Gastrocnemius medialis (tissue), 4 donors: Measurements from ENCODE around the gene SRRM5. TPM values are rescaled to one million over a fixed set of nuclear protein-coding genes. Genes with fewer than 3 reads are reported as not detected.
"Not testable (repeated sequence)": the region's sequence is repeated elsewhere in the genome, so short reads cannot be mapped to it uniquely, and the experiment has no call there.

Experiments used
- ATAC-seq, 2 donors: fragments of 150-250 bp; one replicate each; pipeline ENCODE4 v1.9.1; 2016
- DNase-seq, 2 donors: peaks; one replicate each; pipeline ENCODE4 v3.0.0-alpha.2; 2019
- H3K27ac ChIP-seq, 4 donors: fragments of 200-600 bp; sonication (generic); 1 replicate in 1 of 4; 2 replicates in 3 of 4; pipeline ENCODE4 v1.5.1; 2016 to 2018; ENCODE audit warnings: mild to moderate bottlenecking in 2 of 4, moderate library complexity in 1 of 4
- H3K27me3 ChIP-seq, 3 donors: fragments of 200-600 bp; sonication (generic) in 2 of 3; 1 replicate in 1 of 3; 2 replicates in 2 of 3; pipeline versions ENCODE4 v1.5.1 to v1.6.0; 2016 to 2019; ENCODE audit warnings: mild to moderate bottlenecking in 1 of 3, moderate library complexity in 1 of 3
- H3K36me3 ChIP-seq, 2 donors: fragments of 200-600 bp; sonication (generic) in 1 of 2; one replicate each; pipeline ENCODE4 v1.5.1; 2017 to 2018
- H3K4me1 ChIP-seq, 2 donors: fragments of 200-600 bp; sonication (generic) in 1 of 2; one replicate each; pipeline ENCODE4 v1.5.1; 2016 to 2017; ENCODE audit warnings: mild to moderate bottlenecking in 2 of 2
- H3K4me3 ChIP-seq, 4 donors: fragments of 200-600 bp; sonication (generic) in 3 of 4; 1 replicate in 1 of 4; 2 replicates in 3 of 4; pipeline ENCODE4 v1.5.1; 2016 to 2019; ENCODE audit warnings: mild to moderate bottlenecking in 2 of 4
- H3K9me3 ChIP-seq, 3 donors: fragments of 200-600 bp; sonication (generic) in 2 of 3; 1 replicate in 1 of 3; 2 replicates in 2 of 3; pipeline ENCODE4 v1.5.1; 2016 to 2019
- POLR2A ChIP-seq, 2 donors: fragments of 450-650 bp; IDR thresholded peaks; one replicate each; pipeline ENCODE4 v1.6.1; 2017; ENCODE audit warnings: antibody characterized with exemption in 2 of 2, mild to moderate bottlenecking in 2 of 2, moderate library complexity in 2 of 2
- in situ Hi-C, 4 donors: fragments of 200-750 bp; cut with MboI; loops; one replicate each; pipeline versions ENCODE4 v1.15.0 to v1.8.0; 2017; ENCODE audit warnings: low sequenced_read_pairs in 4 of 4
- intact Hi-C: fragments of 100-400 bp; cut with DNase I; formaldehyde crosslinking; loops from one replicate; pipeline ENCODE4 v1.15.1; 2023; ENCODE audit warnings: low total_unique reads
- total RNA-seq, 4 donors: library from RNA; depleted of rRNA; stranded (reverse); fragments of >200 nt; gene quantifications; one replicate each; pipeline versions ENCODE4 v1.1.0 to v1.2.3, GENCODE V29; 2016
- TF ChIP-seq, protein P1 (sequence below), 5 experiments: fragments of 450-650 bp in 3 of 5; fragments of 200-600 bp in 2 of 5; sonication (generic) in 2 of 5; IDR thresholded peaks in 4 of 5; conservative IDR thresholded peaks in 1 of 5; 1 replicate in 4 of 5; 2 replicates in 1 of 5; pipeline ENCODE4 v1.5.1; 2016 to 2019; ENCODE audit warnings: antibody characterized with exemption in 5 of 5, mild to moderate bottlenecking in 3 of 5, moderate library complexity in 3 of 5

The SRRM5 gene
- total RNA-seq, 4 donors from 2014 or later = 0.09 to 0.49 (median 0.25) TPM; not detected in 1

DNA sequence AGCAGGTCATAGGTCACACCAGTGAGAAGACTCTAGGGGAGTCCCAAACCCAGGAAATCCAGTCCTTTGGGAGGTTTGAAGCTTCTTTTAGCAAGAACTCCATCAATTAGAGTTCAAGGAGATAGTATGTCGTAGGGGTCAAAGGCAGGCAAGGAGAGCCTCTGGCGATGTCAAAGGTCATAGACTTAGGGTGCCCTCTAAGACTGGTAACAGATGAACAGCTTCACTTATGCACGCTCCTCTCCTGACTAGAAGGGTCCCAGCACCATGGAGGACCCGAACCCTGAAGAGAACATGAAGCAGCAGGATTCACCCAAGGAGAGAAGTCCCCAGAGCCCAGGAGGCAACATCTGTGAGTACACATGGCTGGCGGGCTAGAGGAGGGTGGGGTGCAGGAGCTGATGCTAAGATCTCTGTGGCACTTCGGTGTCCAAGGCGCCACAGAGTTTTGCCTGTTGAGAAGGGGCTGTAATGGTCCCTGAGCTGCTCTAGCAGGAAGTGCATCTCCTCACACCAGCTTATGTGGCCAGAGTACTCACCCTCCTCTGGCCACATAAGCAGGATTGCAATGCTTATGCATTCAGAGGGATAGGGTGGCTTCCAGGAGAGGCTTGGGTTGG is 14.9 kb upstream of the SRRM5 start:
- no peaks in the 10 kb centered on the region for H3K9me3 ChIP-seq
- peak overlapping the region; percentile 93 to 98 (median 96) for H3K27ac ChIP-seq
- peaks cover 0 to 54% of the 10 kb centered on the region in 2 donors for H3K36me3 ChIP-seq
- H3K27me3 ChIP-seq = no peaks in the 10 kb centered on the region
- in situ Hi-C loops = no loop called here
- intact Hi-C loops = loop anchor here (1.0 to 2.0 kb wide), 5 partner anchors 22 to 158 kb away; partner anchors contain the start of genes PINLYP, XRCC1, ZNF428 and ZNF575
- no peak for TF ChIP-seq POLR2A (IDR thresholded peaks at IDR 0.05)
- TF ChIP-seq, protein P1, sequence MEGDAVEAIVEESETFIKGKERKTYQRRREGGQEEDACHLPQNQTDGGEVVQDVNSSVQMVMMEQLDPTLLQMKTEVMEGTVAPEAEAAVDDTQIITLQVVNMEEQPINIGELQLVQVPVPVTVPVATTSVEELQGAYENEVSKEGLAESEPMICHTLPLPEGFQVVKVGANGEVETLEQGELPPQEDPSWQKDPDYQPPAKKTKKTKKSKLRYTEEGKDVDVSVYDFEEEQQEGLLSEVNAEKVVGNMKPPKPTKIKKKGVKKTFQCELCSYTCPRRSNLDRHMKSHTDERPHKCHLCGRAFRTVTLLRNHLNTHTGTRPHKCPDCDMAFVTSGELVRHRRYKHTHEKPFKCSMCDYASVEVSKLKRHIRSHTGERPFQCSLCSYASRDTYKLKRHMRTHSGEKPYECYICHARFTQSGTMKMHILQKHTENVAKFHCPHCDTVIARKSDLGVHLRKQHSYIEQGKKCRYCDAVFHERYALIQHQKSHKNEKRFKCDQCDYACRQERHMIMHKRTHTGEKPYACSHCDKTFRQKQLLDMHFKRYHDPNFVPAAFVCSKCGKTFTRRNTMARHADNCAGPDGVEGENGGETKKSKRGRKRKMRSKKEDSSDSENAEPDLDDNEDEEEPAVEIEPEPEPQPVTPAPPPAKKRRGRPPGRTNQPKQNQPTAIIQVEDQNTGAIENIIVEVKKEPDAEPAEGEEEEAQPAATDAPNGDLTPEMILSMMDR (IDR thresholded peaks at IDR 0.05 in 4 of 5, conservative IDR thresholded peaks at IDR 0.05 in 1 of 5) = no peak
- H3K4me1 ChIP-seq = peaks cover 27 to 34% of the 10 kb centered on the region in 2 donors
- ATAC-seq (no peak), DNase-seq (no peak)
- H3K4me3 ChIP-seq = peak overlapping the region; percentile 62 to 75 (median 68)

DNA sequence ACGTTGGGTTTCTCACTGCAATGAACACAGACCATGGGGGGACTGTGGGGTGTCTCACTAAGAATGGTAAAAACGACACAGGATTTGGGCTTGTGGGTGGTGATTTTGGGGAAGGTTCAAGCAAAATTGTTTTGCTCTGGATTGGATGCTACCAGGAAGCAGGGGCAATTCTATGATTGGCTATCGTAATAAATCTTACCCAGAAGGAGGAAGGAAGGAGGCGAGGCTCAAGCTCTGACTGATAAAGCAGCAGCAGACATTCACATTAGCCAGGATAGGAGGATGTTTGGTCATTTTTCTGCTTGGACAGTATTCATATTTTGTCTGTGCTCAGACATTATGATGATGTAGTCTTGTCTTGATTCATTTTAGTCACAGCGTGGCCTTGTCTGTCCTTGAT is 14.0 kb upstream of the SRRM5 start:
- DNase-seq (no peak), ATAC-seq (no peak)
- intact Hi-C loops (loop anchor here (2.0 kb wide), 1 partner anchor 55 kb away; no protein-coding TSS in a partner anchor), in situ Hi-C loops (no loop called here)
- Histone ChIP-seq H3K27ac (peak overlapping the region in 2 of 4 donors; percentile 96), H3K4me1 (peaks cover 27 to 34% of the 10 kb centered on the region in 2 donors), H3K4me3 (peak overlapping the region in 2 of 4 donors; percentile 62 to 75), H3K27me3 (no peaks in the 10 kb centered on the region), H3K9me3 (no peaks in the 10 kb centered on the region), H3K36me3 (peaks cover 0 to 54% of the 10 kb centered on the region in 2 donors)
- TF ChIP-seq POLR2A (IDR thresholded peaks at IDR 0.05) = no peak
- TF ChIP-seq, protein P1 (IDR thresholded peaks at IDR 0.05 in 4 of 5, conservative IDR thresholded peaks at IDR 0.05 in 1 of 5) = no peak

DNA sequence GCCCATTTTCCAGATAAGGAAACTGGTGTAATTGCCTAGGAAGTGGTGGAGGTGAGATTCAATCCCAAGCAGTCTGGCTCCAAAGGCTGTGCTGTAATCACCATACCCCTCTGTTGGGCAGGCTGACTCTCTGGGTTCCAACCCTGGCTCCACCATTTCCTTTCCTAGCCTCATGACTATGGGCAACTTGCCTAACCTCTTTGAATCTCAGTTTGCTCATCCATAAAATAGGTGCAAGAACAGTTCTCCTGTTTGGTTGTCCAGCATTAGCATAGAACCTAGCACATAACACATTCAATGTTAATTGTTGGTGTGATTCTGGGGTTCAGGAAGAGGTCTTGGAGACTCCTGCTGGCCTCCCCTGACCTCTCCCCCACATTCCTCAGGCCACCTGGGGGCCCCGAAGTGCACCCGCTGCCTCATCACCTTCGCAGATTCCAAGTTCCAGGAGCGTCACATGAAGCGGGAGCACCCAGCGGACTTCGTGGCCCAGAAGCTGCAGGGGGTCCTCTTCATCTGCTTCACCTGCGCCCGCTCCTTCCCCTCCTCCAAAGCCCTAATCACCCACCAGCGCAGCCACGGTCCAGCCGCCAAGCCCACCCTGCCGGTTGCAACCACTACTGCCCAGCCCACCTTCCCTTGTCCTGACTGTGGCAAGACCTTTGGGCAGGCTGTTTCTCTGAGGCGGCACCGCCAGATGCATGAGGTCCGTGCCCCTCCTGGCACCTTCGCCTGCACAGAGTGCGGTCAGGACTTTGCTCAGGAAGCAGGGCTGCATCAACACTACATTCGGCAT is 13.2 kb upstream of the SRRM5 start:
- no peak for TF ChIP-seq POLR2A (IDR thresholded peaks at IDR 0.05)
- TF ChIP-seq, protein P1 (IDR thresholded peaks at IDR 0.05 in 4 of 5, conservative IDR thresholded peaks at IDR 0.05 in 1 of 5) = no peak
- in situ Hi-C loops (no loop called here), intact Hi-C loops (no loop called here)
- DNase-seq (no peak), ATAC-seq (no peak)
- Histone ChIP-seq H3K36me3 (peaks cover 0 to 46% of the 10 kb centered on the region in 2 donors), H3K27ac (no peak overlapping the region), H3K27me3 (no peaks in the 10 kb centered on the region), H3K4me1 (peaks cover 27 to 32% of the 10 kb centered on the region in 2 donors), H3K9me3 (no peaks in the 10 kb centered on the region), H3K4me3 (no peak overlapping the region)

DNA sequence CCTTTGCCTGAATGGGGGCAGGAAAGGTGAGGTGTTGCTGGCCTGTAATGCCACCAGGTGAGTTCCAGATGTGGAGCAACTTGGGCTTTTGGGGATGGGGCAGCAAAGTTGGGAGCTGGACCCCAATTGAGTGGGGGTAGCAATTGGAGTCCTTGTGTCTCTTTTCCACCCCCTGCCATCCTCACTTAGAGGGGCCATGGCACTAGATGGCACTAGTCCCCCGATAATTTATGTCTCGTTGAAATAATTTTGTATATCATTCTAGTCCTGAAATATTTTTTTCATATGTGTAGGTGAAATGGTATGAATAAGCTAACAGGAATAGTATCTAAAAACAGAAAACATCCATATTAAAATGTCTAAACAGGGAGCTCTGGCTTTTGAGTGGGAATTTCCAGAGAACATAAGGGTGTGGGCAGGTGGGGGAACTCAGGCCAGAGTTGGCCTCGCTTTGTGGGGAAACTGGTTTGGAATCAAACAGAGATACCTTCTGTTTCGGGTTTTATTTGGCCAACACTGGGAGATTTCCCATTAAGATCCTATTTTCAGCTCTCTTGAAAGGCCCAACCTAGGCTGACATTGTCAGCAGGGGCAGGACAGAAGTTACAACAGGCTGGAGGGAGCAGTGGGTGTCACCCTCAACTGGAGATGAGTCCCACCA is 12.1 kb upstream of the SRRM5 start:
- H3K9me3 ChIP-seq = no peaks in the 10 kb centered on the region
- no peak overlapping the region for H3K27ac ChIP-seq
- ATAC-seq (no peak), DNase-seq (no peak)
- TF ChIP-seq, protein P1 (IDR thresholded peaks at IDR 0.05 in 4 of 5, conservative IDR thresholded peaks at IDR 0.05 in 1 of 5) = no peak
- no peaks in the 10 kb centered on the region for H3K27me3 ChIP-seq
- in situ Hi-C loops (no loop called here), intact Hi-C loops (no loop called here)
- H3K4me1 ChIP-seq = peaks cover 18 to 21% of the 10 kb centered on the region in 2 donors
- H3K4me3 ChIP-seq = no peak overlapping the region
- H3K36me3 ChIP-seq = peaks cover 0 to 39% of the 10 kb centered on the region in 2 donors

DNA sequence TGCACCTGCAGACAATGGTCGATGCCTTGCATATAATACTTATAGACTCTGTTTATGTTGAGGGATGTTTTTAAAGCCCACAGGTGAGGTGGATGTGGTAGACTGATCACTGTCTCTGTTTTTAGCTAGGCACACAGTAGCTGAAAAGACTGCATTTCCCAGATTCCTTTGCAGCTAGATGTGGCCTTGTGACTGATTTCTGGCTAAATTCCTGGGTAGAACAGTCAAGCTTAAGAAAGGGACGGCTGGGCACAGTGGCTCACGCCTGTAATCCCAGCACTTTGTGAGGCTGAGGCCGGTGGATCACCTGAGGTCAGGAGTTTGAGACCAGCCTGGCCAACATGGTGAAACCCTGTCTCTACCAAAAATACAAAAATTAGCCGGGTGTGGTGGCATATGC is 11.6 kb upstream of the SRRM5 start:
- Histone ChIP-seq H3K36me3 (peaks cover 0 to 39% of the 10 kb centered on the region in 2 donors), H3K4me1 (peaks cover 15% of the 10 kb centered on the region in 2 donors)
- in situ Hi-C loops, intact Hi-C loops, H3K9me3 ChIP-seq, H3K27me3 ChIP-seq, H3K4me3 ChIP-seq, ATAC-seq, H3K27ac ChIP-seq, DNase-seq: not testable (repeated sequence)
